ENCODE results near the gene SRP14.
"Not testable (repeated sequence)": the region's sequence is repeated elsewhere in the genome, so short reads cannot be mapped to it uniquely, and the experiment has no call there.

Gene SRP14

GRCh38 chr15:40028853-40029252 is 10.1 kb downstream of the SRP14 start:
- H3K36me3 ChIP-seq (ENCODE audit: control insufficient read depth in 4 of 4, insufficient read depth in 4 of 4, low read length in 3 of 4) = peaks cover 25 to 83% (median 52%) of the 10 kb centered on the region in 4 experiments
- no peaks in the 10 kb centered on the region for H3K4me1 ChIP-seq (ENCODE audit: control extremely low read depth in 1 of 4, control insufficient read depth in 4 of 4, insufficient read depth in 4 of 4, low read length in 3 of 4)
- no peaks in the 10 kb centered on the region for H3K9me3 ChIP-seq (ENCODE audit: control extremely low read depth in 1 of 5, control insufficient read depth in 4 of 5, insufficient read depth in 2 of 5, low read depth in 1 of 5, low read length in 4 of 5)
- no peaks in the 10 kb centered on the region for H3K27me3 ChIP-seq (replicated peaks in 2 of 5; ENCODE audit: control insufficient read depth in 4 of 5, insufficient read depth in 5 of 5, low read length in 4 of 5)
- DNase-seq = no peak
- no peak overlapping the region for H3K27ac ChIP-seq (ENCODE audit: insufficient read depth in 1 of 2, low read depth in 1 of 2, low read length in 2 of 2, poor library complexity in 1 of 2, severe bottlenecking in 2 of 2)
- ChIA-PET CTCF (interaction anchor here (1.8 kb wide), 1 partner anchor 19 kb away, joined by 4 read pairs; no protein-coding TSS in a partner anchor), POLR2A (no interaction called here)
- 83% methylated on average over 1 of the region's 3 CpGs for WGBS (ENCODE audit: insufficient coverage)
- H3K4me3 ChIP-seq (ENCODE audit: control insufficient read depth in 1 of 7, extremely low read depth in 1 of 7, insufficient read depth in 4 of 7, low read depth in 2 of 7, low read length in 6 of 7) = no peak overlapping the region

GRCh38 chr15:40028193-40028592 is 10.8 kb downstream of the SRP14 start:
- POLR2A ChIA-PET = no interaction called here
- Histone ChIP-seq H3K4me3 (ENCODE audit: control insufficient read depth in 1 of 7, extremely low read depth in 1 of 7, insufficient read depth in 4 of 7, low read depth in 2 of 7, low read length in 6 of 7) (no peak overlapping the region), H3K27ac (ENCODE audit: insufficient read depth in 1 of 2, low read depth in 1 of 2, low read length in 2 of 2, poor library complexity in 1 of 2, severe bottlenecking in 2 of 2) (no peak overlapping the region), H3K9me3 (ENCODE audit: control extremely low read depth in 1 of 5, control insufficient read depth in 4 of 5, insufficient read depth in 2 of 5, low read depth in 1 of 5, low read length in 4 of 5) (no peaks in the 10 kb centered on the region), H3K4me1 (ENCODE audit: control extremely low read depth in 1 of 4, control insufficient read depth in 4 of 4, insufficient read depth in 4 of 4, low read length in 3 of 4) (no peaks in the 10 kb centered on the region), H3K36me3 (ENCODE audit: control insufficient read depth in 4 of 4, insufficient read depth in 4 of 4, low read length in 3 of 4) (peaks cover 25 to 87% (median 53%) of the 10 kb centered on the region in 4 experiments), H3K27me3 (replicated peaks in 2 of 5; ENCODE audit: control insufficient read depth in 4 of 5, insufficient read depth in 5 of 5, low read length in 4 of 5) (no peaks in the 10 kb centered on the region)
- no CpG with 5 or more reads among the region's 3 CpGs for WGBS (ENCODE audit: insufficient coverage)
- CTCF ChIA-PET = interaction anchor here (1.1 kb wide), 1 partner anchor 19 kb away, joined by 3 read pairs; no protein-coding TSS in a partner anchor
- DNase-seq = no peak

- WGBS (ENCODE audit: insufficient coverage) = 93% methylated on average over 3 of the region's 4 CpGs
- Histone ChIP-seq H3K27ac (ENCODE audit: insufficient read depth in 1 of 2, low read depth in 1 of 2, low read length in 2 of 2, poor library complexity in 1 of 2, severe bottlenecking in 2 of 2) (no peak overlapping the region), H3K4me1 (ENCODE audit: control extremely low read depth in 1 of 4, control insufficient read depth in 4 of 4, insufficient read depth in 4 of 4, low read length in 3 of 4) (no peaks in the 10 kb centered on the region), H3K36me3 (ENCODE audit: control insufficient read depth in 4 of 4, insufficient read depth in 4 of 4, low read length in 3 of 4) (peaks cover 37 to 94% (median 65%) of the 10 kb centered on the region in 4 experiments), H3K9me3 (ENCODE audit: control extremely low read depth in 1 of 5, control insufficient read depth in 4 of 5, insufficient read depth in 2 of 5, low read depth in 1 of 5, low read length in 4 of 5) (peaks cover 0 to 23% (median 15%) of the 10 kb centered on the region in 5 experiments), H3K27me3 (replicated peaks in 2 of 5; ENCODE audit: control insufficient read depth in 4 of 5, insufficient read depth in 5 of 5, low read length in 4 of 5) (no peaks in the 10 kb centered on the region), H3K4me3 (ENCODE audit: control insufficient read depth in 1 of 7, extremely low read depth in 1 of 7, insufficient read depth in 4 of 7, low read depth in 2 of 7, low read length in 6 of 7) (no peak overlapping the region)
- no peak for DNase-seq
- ChIA-PET POLR2A (no interaction called here), CTCF (interaction anchor here (0.6 kb wide), 1 partner anchor 33 kb away, joined by 3 read pairs; no protein-coding TSS in a partner anchor)
Observed at GRCh38 chr15:40016224-40016865, 22.6 kb downstream of the SRP14 start.

- WGBS (ENCODE audit: insufficient coverage) = 91% methylated on average over 3 of the region's 3 CpGs
- Histone ChIP-seq H3K4me3 (ENCODE audit: control insufficient read depth in 1 of 7, extremely low read depth in 1 of 7, insufficient read depth in 4 of 7, low read depth in 2 of 7, low read length in 6 of 7) (no peak overlapping the region), H3K36me3 (ENCODE audit: control insufficient read depth in 4 of 4, insufficient read depth in 4 of 4, low read length in 3 of 4) (peaks cover 32 to 87% (median 61%) of the 10 kb centered on the region in 4 experiments), H3K9me3 (ENCODE audit: control extremely low read depth in 1 of 5, control insufficient read depth in 4 of 5, insufficient read depth in 2 of 5, low read depth in 1 of 5, low read length in 4 of 5) (peaks cover 0 to 21% (median 15%) of the 10 kb centered on the region in 5 experiments), H3K27ac (ENCODE audit: insufficient read depth in 1 of 2, low read depth in 1 of 2, low read length in 2 of 2, poor library complexity in 1 of 2, severe bottlenecking in 2 of 2) (no peak overlapping the region), H3K4me1 (ENCODE audit: control extremely low read depth in 1 of 4, control insufficient read depth in 4 of 4, insufficient read depth in 4 of 4, low read length in 3 of 4) (no peaks in the 10 kb centered on the region), H3K27me3 (replicated peaks in 2 of 5; ENCODE audit: control insufficient read depth in 4 of 5, insufficient read depth in 5 of 5, low read length in 4 of 5) (no peaks in the 10 kb centered on the region)
- DNase-seq = no peak
- ChIA-PET CTCF (no interaction called here), POLR2A (no interaction called here)
Observed at GRCh38 chr15:40014390-40014789, 24.6 kb downstream of the SRP14 start.

- peaks cover 33 to 85% (median 57%) of the 10 kb centered on the region in 4 experiments for H3K36me3 ChIP-seq (ENCODE audit: control insufficient read depth in 4 of 4, insufficient read depth in 4 of 4, low read length in 3 of 4)
- DNase-seq; POLR2A ChIA-PET; H3K4me3 ChIP-seq (ENCODE audit: control insufficient read depth in 1 of 7, extremely low read depth in 1 of 7, insufficient read depth in 4 of 7, low read depth in 2 of 7, low read length in 6 of 7); H3K4me1 ChIP-seq (ENCODE audit: control extremely low read depth in 1 of 4, control insufficient read depth in 4 of 4, insufficient read depth in 4 of 4, low read length in 3 of 4); CTCF ChIA-PET; H3K27ac ChIP-seq (ENCODE audit: insufficient read depth in 1 of 2, low read depth in 1 of 2, low read length in 2 of 2, poor library complexity in 1 of 2, severe bottlenecking in 2 of 2); H3K27me3 ChIP-seq (replicated peaks in 2 of 5; ENCODE audit: control insufficient read depth in 4 of 5, insufficient read depth in 5 of 5, low read length in 4 of 5): not testable (repeated sequence)
- 100% methylated on average over 2 of the region's 6 CpGs for WGBS (ENCODE audit: insufficient coverage)
- peaks cover 0 to 21% (median 15%) of the 10 kb centered on the region in 5 experiments for H3K9me3 ChIP-seq (ENCODE audit: control extremely low read depth in 1 of 5, control insufficient read depth in 4 of 5, insufficient read depth in 2 of 5, low read depth in 1 of 5, low read length in 4 of 5)
Observed at GRCh38 chr15:40013372-40013771, 25.6 kb downstream of the SRP14 start.

GRCh38 chr15:40011303-40011702 is 27.7 kb downstream of the SRP14 start:
- ChIA-PET CTCF (interaction anchor here (0.7 to 1.1 kb wide), 2 partner anchors 8 to 52 kb away, joined by 3 read pairs; no protein-coding TSS in a partner anchor), POLR2A (no interaction called here)
- WGBS (ENCODE audit: insufficient coverage) = 100% methylated on average over 3 of the region's 4 CpGs
- no peak for DNase-seq
- Histone ChIP-seq H3K4me1 (ENCODE audit: control extremely low read depth in 1 of 4, control insufficient read depth in 4 of 4, insufficient read depth in 4 of 4, low read length in 3 of 4) (peaks cover 0 to 5% (median 0%) of the 10 kb centered on the region in 4 experiments), H3K27me3 (replicated peaks in 2 of 5; ENCODE audit: control insufficient read depth in 4 of 5, insufficient read depth in 5 of 5, low read length in 4 of 5) (no peaks in the 10 kb centered on the region), H3K27ac (ENCODE audit: insufficient read depth in 1 of 2, low read depth in 1 of 2, low read length in 2 of 2, poor library complexity in 1 of 2, severe bottlenecking in 2 of 2) (no peak overlapping the region), H3K9me3 (ENCODE audit: control extremely low read depth in 1 of 5, control insufficient read depth in 4 of 5, insufficient read depth in 2 of 5, low read depth in 1 of 5, low read length in 4 of 5) (peaks cover 0 to 21% (median 15%) of the 10 kb centered on the region in 5 experiments), H3K36me3 (ENCODE audit: control insufficient read depth in 4 of 4, insufficient read depth in 4 of 4, low read length in 3 of 4) (peaks cover 30 to 84% (median 64%) of the 10 kb centered on the region in 4 experiments), H3K4me3 (ENCODE audit: control insufficient read depth in 1 of 7, extremely low read depth in 1 of 7, insufficient read depth in 4 of 7, low read depth in 2 of 7, low read length in 6 of 7) (no peak overlapping the region)

- H3K27ac ChIP-seq (ENCODE audit: insufficient read depth in 1 of 2, low read depth in 1 of 2, low read length in 2 of 2, poor library complexity in 1 of 2, severe bottlenecking in 2 of 2) = no peak overlapping the region
- WGBS (ENCODE audit: insufficient coverage) = 100% methylated on average over 4 of the region's 4 CpGs
- no peak overlapping the region for H3K4me3 ChIP-seq (ENCODE audit: control insufficient read depth in 1 of 7, extremely low read depth in 1 of 7, insufficient read depth in 4 of 7, low read depth in 2 of 7, low read length in 6 of 7)
- H3K4me1 ChIP-seq (ENCODE audit: control extremely low read depth in 1 of 4, control insufficient read depth in 4 of 4, insufficient read depth in 4 of 4, low read length in 3 of 4) = peaks cover 0 to 5% (median 0%) of the 10 kb centered on the region in 4 experiments
- no peak for DNase-seq
- peaks cover 0 to 21% (median 15%) of the 10 kb centered on the region in 5 experiments for H3K9me3 ChIP-seq (ENCODE audit: control extremely low read depth in 1 of 5, control insufficient read depth in 4 of 5, insufficient read depth in 2 of 5, low read depth in 1 of 5, low read length in 4 of 5)
- no peaks in the 10 kb centered on the region for H3K27me3 ChIP-seq (replicated peaks in 2 of 5; ENCODE audit: control insufficient read depth in 4 of 5, insufficient read depth in 5 of 5, low read length in 4 of 5)
- POLR2A ChIA-PET = no interaction called here
- peaks cover 27 to 83% (median 61%) of the 10 kb centered on the region in 4 experiments for H3K36me3 ChIP-seq (ENCODE audit: control insufficient read depth in 4 of 4, insufficient read depth in 4 of 4, low read length in 3 of 4)
- CTCF ChIA-PET = no interaction called here
Observed at GRCh38 chr15:40010686-40011085, 28.3 kb downstream of the SRP14 start.
